GM21390 (cell line): ENCODE results near the gene PPM1M.

Experiments used
- ATAC-seq: cut with Tn5 transposase; IDR thresholded peaks from one replicate; pipeline ENCODE4 v1.9.1; 2021; ENCODE audit not compliant: unreplicated experiment

The PPM1M gene

GRCh38 chr3:52294320-52295150 lies 49.0 kb downstream of the PPM1M start:
- ATAC-seq: no peak

- ATAC-seq: no peak
Measured at GRCh38 chr3:52295671-52296208, 50.2 kb downstream of the PPM1M start.

- ATAC-seq: no peak
Measured at GRCh38 chr3:52297242-52298148, 51.9 kb downstream of the PPM1M start.

GRCh38 chr3:52298149-52299098 lies 52.9 kb downstream of the PPM1M start:
- ATAC-seq: no peak

GRCh38 chr3:52299247-52299878 lies 53.8 kb downstream of the PPM1M start:
- ATAC-seq: no peak
